IPS-NIHi11 (cell line): Measurements from ENCODE around the gene KCNC3.

Experiments used
- DNase-seq: peaks from one replicate; pipeline ENCODE4 v3.0.0; 2012; ENCODE audit warnings: mixed read lengths, low spot score

Gene KCNC3

GRCh38 chr19:50329146-50329925 is at the start of gene KCNC3:
Gene KCNC3 (minus strand): TSS chr19:50329377. CDS start chr19:50329082, 295 bp downstream.
- peak; percentile 83 for DNase-seq

GRCh38 chr19:50378863-50379236 is 49.7 kb upstream of the KCNC3 start:
- DNase-seq = no peak

DNA sequence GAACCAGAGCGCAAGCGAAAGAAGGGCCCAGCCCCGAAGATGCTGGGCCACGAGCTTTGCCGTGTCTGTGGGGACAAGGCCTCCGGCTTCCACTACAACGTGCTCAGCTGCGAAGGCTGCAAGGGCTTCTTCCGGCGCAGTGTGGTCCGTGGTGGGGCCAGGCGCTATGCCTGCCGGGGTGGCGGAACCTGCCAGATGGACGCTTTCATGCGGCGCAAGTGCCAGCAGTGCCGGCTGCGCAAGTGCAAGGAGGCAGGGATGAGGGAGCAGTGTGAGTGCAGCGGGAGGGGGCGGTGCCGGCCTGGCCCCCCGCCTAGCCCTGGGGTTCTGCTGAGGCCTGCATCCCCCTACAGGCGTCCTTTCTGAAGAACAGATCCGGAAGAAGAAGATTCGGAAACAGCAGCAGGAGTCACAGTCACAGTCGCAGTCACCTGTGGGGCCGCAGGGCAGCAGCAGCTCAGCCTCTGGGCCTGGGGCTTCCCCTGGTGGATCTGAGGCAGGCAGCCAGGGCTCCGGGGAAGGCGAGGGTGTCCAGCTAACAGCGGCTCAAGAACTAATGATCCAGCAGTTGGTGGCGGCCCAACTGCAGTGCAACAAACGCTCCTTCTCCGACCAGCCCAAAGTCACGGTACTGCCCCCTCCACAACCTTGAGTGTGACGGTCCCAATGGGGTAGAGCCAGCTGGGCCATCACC is 49.1 kb upstream of the KCNC3 start:
- DNase-seq = no peak

DNA sequence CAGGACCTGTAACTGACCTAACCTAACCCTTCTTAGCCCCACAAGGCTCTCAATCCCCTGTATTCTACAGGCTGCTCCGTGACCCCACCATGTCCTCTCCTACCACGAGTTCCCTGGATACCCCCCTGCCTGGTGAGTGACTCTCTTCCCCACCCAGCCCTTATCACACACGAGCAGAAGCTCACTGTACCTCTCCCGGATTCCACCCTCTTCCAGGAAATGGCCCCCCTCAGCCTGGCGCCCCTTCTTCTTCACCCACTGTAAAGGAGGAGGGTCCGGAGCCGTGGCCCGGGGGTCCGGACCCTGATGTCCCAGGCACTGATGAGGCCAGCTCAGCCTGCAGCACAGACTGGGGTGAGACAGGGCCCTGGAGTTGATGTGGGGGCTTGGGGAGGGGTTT is 48.3 kb upstream of the KCNC3 start:
- no peak for DNase-seq

DNA sequence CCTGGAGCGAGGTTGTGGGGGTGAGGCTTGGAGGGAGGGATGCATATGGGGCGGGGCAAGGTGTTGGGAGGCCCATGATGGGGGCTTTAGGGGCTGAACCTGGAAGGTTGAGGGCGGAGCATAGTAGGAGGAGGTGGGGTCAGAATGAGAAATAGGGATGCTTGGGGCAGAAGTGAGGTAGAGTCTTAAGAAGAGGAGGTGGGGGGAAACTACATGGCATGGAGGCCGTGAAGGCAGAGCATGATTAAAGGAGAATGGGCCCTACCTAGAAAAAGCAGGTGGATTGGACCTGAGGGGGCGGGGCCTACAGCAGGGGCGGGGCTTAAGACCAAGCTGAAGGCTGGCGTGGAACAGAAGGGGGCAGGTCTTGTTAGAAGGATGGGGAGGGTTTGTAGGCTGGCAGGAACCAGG is 47.9 kb upstream of the KCNC3 start:
- DNase-seq = peak; percentile 67

DNA sequence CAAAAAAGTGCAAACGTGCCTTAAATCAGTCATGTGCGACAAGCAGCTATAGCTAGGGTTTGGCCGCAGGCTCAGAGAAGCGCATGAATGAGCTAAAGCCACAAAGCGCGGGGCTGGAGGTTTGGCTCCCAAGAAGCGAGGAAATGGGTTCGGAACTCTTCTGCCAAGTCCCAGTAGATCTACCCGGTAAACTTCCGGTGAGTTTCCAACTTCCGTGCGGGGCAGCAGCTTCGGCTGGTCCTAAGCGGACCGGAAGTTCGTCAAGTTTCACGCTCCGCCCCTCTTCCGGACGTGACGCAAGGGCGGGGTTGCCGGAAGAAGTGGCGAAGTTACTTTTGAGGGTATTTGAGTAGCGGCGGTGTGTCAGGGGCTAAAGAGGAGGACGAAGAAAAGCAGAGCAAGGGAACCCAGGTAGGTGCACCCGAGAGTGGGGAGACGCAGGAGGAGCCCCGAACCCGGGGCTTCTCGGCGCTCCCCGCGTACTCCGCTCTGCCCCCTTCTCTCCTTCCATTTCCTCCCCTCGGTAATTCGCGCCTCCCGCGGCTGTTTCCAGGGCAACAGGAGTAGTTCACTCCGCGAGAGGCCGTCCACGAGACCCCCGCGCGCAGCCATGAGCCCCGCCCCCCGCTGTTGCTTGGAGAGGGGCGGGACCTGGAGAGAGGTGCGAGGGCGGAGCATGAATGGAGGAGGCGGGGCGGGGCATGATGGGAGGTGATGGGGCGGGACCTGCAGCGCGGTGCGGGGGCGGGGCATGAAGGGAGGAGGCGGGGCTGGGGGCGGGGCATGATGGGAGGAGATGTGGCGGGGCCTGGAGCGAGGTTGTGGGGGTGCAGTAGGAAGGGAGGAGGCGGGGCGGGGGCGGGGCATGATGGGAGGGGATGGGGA is 47.2 kb upstream of the KCNC3 start, which contains the start of gene NR1H2:
Gene NR1H2 (plus strand): TSS at position 292 of the 885 bp plus-strand sequence. CDS start 1,149 bp downstream, outside the sequence.
- DNase-seq = peak; percentile 85

DNA sequence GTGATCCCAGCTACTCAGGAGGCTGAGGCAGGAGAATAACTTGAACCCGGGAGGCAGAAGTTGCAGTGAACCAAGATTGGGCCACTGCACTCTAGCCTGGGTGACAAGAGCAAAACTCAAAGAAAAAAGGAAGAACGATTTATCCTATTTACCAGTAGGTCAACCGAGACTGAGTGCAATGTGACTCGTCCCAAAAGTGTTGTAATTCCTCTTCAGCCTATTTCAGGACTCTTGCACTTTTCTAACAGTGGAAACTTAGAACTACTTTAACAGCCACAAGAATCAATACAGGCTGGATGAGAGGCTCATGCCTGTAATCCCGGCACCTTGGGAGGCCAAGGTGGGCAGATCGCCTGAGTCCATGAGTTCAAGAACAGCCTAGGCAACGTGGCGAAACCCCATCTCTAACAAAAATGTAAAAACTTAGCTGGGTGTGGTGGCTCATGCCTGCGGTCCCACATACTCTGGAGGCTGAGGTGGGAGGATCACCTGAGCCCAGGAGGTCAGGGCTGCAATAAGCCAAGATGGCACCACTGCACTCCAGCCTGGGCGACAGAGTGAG is 42.8 kb upstream of the KCNC3 start:
- no peak for DNase-seq

DNA sequence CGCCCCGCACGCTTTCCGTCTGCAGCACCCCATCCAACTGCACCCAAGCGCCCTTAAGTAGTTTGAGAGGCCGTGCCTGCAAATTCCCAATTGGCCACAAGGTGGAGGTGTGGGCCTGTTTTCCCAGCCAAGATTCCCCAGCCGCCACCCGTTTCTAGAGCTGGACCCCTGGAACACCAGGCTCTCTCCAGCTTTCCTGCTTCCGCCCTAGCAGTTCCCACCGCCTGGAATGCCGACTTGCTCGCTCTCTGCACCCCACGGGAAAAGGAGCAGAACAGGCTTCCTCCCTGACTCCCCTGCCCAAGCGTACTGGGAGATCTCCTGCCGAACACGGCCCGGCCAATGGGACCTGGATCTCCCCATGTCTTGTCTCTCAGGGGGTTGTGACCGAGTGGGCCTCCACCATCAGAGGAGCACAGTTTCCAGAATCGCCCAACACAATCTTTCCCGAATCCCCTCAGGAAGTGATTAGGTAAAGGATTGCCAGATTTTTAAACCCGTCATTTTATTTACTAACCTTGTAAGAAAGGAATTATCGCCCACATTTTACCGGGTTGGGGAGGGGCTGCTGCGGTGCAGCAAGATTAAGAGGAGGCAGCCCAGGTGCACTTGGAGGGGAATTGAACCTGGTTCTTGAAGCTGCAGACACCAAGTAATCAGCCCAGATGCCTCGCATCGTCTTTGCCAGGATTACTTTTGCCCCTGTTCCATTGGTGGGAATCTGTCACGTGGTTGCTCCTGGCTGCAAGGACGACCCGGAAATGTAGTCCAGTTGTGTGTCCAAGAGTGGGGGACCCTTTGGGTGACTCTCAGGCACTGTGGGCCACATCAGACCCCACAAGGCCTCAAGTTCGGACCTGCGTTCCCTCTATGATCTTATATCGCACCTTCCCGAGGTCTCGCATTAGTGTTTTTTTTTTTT is 39.7 kb upstream of the KCNC3 start:
- peak; percentile 81 for DNase-seq

- DNase-seq = no peak
Measured at GRCh38 chr19:50365434-50366306, 36.5 kb upstream of the KCNC3 start, which contains the start of gene NAPSA. Gene NAPSA (minus strand): TSS chr19:50365639. CDS start chr19:50365621, 18 bp downstream.

- DNase-seq = no peak
Measured at GRCh38 chr19:50362656-50363424, 33.7 kb upstream of the KCNC3 start.

DNA sequence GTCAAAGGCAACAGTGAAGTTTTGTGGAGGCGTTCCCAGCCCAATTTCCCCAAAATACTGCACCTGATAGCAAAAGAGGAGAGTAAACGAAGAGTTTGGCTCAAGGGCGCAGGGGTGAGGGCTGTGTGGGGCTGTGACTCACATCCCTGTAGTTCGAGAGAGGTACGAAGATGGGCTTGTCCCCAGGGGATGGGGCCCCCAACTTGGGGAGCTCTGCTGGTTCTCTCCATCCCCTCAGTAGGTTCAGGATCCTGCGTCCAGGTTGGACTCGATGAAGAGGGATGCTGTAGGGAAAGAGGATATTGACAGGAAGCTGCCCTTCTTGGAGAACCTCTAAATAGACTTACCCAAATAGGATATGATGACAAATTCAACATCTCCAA is 32.8 kb upstream of the KCNC3 start:
- DNase-seq = no peak

DNA sequence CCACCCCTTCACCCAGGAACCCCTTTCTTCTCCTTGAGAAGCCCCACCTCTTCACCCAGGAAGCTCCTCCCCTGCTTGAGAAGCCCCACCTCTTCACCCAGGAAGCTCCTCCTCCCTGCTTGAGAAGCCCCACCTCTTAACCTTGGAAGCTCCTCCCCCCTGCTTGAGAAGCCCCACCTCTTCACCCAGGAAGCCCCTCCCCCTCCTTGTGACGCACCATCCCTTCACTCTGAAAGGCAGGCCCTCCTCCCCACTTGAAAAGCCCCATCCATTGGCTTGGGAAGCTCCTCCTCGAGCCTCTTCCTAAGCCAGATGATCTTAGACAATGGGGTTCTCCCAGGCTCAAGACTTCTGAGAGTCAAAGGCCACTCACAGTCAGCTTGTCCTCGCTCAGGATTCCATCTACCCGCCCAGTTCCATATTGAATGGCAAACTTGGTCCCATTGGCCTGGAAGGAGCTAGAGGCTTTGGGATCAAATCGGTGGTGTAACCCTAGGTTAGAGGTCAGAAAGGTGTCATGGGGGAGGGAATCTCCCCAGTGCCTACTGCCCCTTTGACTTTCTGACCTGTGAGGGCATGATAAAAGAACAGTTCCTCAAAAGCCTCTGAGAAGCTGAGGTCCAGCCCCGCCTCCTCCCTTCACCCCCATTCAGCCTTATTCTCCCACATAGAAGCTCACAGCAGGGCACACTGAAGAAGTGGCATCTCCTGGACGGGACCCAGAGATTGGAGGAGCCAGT is 32.3 kb upstream of the KCNC3 start:
- DNase-seq = peak; percentile 39

- no peak for DNase-seq
Measured at GRCh38 chr19:50359328-50359818, 30.2 kb upstream of the KCNC3 start.

DNA sequence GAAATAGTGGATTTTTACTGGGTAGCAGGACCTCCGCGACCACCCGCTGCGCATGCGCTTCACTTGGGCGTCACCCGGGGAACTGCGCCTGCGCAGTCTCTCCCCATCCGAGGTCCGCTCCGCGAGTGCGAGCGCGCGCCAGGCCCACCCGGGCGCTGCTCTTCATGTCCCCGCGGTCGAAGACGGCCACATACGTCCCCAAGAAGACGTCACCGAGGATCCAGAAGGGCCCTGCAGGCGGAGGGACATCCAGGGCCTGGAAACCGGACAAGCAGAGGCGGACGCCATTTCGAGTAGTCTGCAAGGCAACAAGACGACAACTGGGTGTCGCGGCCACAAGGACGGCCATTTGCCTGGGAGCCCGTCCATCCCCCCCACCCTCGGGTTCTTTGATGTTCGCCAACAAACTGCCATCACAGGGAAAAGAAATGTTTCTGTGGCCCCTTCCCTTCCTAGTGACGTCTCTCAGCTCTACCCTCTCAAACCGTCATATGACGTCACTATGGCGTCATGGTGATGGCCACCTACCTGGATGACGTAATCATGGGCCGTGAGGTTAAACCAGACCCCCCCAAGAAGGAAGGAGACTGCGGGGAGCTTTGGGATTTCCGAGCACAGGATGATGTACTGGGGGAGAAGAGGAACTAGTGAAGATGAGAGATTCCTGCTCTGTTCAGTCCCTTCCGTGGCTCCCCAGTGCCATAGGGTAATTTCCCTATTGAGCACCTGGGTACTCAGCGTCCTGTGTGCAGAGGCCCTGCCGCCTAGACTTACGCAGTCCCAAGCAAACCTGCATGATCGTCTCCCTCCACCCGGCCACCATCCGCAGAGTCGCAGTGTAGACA is 29.5 kb upstream of the KCNC3 start:
- DNase-seq = no peak

- peak; percentile 65 for DNase-seq
Measured at GRCh38 chr19:50357178-50358100, 28.3 kb upstream of the KCNC3 start.

GRCh38 chr19:50356691-50357177 is 27.6 kb upstream of the KCNC3 start:
- DNase-seq = no peak
